Measurements from ENCODE around the gene MADD.

DNA sequence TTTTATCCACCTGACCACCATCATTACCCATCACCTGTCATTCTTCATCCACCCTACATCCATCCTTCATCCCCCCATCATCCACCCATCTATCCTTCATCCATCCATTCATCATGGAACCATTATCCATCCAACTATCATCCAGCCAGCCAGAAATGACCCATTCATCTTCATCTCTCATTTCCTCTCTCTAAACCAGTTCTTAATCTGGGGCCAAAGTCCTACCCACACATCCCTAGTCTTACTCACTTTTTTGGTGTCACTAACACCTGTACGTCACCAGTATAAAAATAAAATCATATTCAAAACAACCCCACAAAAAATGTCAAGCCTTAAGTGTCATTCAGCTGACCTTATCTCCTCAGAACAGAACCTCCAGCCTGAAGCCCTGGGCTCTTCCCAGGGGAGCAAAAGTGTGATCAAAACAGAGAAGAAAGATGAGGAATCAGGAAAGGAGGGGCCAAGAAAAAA is 96.1 kb downstream of the MADD start:
- TF ChIP-seq, protein P1, sequence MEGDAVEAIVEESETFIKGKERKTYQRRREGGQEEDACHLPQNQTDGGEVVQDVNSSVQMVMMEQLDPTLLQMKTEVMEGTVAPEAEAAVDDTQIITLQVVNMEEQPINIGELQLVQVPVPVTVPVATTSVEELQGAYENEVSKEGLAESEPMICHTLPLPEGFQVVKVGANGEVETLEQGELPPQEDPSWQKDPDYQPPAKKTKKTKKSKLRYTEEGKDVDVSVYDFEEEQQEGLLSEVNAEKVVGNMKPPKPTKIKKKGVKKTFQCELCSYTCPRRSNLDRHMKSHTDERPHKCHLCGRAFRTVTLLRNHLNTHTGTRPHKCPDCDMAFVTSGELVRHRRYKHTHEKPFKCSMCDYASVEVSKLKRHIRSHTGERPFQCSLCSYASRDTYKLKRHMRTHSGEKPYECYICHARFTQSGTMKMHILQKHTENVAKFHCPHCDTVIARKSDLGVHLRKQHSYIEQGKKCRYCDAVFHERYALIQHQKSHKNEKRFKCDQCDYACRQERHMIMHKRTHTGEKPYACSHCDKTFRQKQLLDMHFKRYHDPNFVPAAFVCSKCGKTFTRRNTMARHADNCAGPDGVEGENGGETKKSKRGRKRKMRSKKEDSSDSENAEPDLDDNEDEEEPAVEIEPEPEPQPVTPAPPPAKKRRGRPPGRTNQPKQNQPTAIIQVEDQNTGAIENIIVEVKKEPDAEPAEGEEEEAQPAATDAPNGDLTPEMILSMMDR (IDR thresholded peaks at IDR 0.05 in 2 of 3, conservative IDR thresholded peaks at IDR 0.05 in 1 of 3; ENCODE audit: control insufficient read depth in 2 of 3, extremely low read depth in 1 of 3, insufficient read depth in 1 of 3, low read depth in 3 of 3, low read length in 3 of 3) = no peak
- TF ChIP-seq, protein P2, sequence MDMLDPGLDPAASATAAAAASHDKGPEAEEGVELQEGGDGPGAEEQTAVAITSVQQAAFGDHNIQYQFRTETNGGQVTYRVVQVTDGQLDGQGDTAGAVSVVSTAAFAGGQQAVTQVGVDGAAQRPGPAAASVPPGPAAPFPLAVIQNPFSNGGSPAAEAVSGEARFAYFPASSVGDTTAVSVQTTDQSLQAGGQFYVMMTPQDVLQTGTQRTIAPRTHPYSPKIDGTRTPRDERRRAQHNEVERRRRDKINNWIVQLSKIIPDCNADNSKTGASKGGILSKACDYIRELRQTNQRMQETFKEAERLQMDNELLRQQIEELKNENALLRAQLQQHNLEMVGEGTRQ (IDR thresholded peaks at IDR 0.05; ENCODE audit: borderline replicate concordance, low read depth, low read length) = no peak
- no peak for TF ChIP-seq EZH2 (IDR thresholded peaks at IDR 0.05; ENCODE audit: borderline replicate concordance, control insufficient read depth, low read depth, low read length)
- TF ChIP-seq TAF1 (IDR thresholded peaks at IDR 0.05; ENCODE audit: borderline replicate concordance, low read depth, low read length) = no peak
- TF ChIP-seq NFYA (IDR thresholded peaks at IDR 0.05; ENCODE audit: borderline replicate concordance, low read depth, low read length) = no peak
- no peak for TF ChIP-seq CHD1 (IDR thresholded peaks at IDR 0.05; ENCODE audit: low read depth, low read length)
- no peak for TF ChIP-seq SRF (IDR thresholded peaks at IDR 0.05; ENCODE audit: low read depth in 2 of 2, low read length in 2 of 2)
- TF ChIP-seq GABPA (IDR thresholded peaks at IDR 0.05; ENCODE audit: low read depth) = no peak
- TF ChIP-seq EGR1 (IDR thresholded peaks at IDR 0.05; ENCODE audit: borderline replicate concordance in 1 of 2, low read depth in 2 of 2, low read length in 2 of 2) = no peak
- no peak for TF ChIP-seq STAT3 (IDR thresholded peaks at IDR 0.05; ENCODE audit: low read depth, low read length)
- no peak for TF ChIP-seq RB1 (IDR thresholded peaks at IDR 0.05; ENCODE audit: borderline replicate concordance)

All from GM12878 (cell line).